ENCODE measurements around the gene FRMD1. TPM values are rescaled to one million over a fixed set of nuclear protein-coding genes. Genes with fewer than 3 reads are reported as not detected.

The FRMD1 gene
- polyA plus RNA-seq, 3 donors: 16.9 to 31.2 (median 28.4) TPM

- DNase-seq: no peak
These were observed 65.6 kb downstream of the FRMD1 start for GRCh38 chr6:168013250-168013915.

DNA sequence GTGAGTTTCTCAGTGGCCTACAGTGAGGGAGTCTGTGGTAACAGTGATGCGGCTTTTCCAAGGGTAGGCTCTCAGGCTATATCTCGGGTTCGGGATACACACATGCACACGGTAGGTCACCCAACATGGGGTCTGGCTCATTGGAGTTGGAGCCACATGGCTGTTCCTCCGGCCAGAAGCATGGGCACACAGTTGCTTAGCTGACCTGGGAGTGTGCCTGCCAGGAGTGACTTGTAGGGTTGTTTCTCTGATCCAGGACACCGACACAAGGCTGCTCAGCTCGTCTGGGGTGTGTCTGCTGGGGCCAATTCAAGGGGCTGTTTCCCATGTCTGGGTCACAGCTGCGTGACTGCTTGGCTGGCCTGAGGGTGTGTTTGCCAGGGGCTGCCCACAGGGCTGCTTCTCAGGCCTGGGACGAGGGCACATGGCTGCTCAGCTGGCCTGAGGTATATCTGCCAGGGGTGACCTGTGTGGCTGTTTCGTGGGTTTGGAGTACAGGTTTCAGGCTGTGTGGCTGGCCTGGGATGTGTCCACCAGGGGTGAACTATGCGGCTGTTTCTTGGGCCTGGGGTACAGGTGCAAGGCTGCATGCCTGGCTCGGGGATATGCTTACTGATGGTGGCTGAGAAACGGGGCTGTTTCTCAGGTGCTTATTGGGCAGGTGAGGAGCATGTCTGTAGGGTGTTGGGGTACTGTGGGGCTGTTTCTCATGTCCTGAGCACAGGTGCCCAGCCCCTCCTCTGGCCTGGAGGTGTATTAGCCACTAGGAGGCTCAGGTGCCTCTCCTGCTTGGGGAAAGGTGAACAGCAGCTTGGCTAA lies 66.4 kb downstream of the FRMD1 start:
- DNase-seq: no peak

DNA sequence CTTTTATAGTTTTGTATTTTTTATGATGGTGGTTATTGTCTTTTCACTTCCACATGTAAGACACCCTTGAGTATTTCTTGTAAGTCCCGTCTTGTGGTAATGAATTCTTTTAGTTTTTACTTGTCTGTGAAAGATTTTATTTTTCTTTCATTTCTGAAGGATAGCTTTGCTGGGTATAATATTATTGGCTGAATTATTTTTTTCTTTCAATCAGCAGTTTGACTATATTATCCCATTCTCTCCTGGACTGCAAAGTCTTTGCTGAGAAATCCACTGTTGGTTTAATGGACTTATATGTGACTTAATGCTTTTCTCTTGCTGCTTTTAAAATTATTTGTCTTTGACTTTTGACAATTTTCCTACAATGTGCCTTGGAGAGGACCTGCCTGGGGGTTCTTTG lies 67.7 kb downstream of the FRMD1 start:
- no peak for DNase-seq

- no peak for DNase-seq
These were observed 69.7 kb downstream of the FRMD1 start for GRCh38 chr6:168009331-168009730.

DNA sequence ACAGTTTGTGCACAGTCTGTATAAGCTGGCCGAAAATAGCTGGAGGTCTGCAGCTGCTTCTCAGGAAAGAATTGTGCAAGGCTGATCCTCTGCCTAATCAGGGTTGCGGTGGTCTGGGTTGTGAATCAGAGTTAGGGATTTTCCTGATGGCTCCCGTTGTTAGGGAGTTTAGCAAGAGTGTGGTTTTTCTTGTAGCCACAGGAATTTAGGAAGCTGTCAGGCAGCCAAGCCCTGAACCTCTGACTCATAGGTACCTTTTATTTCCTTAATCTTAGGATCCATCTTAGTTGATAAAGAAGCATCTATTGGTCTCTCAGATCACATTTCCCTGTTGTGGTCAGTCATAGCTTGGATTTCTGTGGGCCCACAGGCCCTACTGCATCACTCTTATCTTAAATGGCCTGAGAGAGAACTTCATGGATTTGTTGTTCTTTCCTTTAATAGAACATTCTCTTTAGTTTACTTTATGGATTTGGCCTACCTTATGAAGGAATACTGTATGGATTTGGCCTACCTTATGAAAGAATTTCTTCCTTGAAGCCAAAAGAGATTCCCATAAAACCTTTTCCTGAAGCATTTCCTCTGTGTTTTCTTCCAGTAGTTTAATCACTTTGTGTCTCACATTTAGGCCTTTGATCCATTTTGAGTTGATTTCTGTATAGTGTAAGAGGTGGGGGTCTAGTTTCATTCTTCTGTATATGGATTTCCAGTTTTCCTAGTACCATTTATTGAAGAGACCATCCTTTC lies 71.2 kb downstream of the FRMD1 start:
- no peak for DNase-seq

DNA sequence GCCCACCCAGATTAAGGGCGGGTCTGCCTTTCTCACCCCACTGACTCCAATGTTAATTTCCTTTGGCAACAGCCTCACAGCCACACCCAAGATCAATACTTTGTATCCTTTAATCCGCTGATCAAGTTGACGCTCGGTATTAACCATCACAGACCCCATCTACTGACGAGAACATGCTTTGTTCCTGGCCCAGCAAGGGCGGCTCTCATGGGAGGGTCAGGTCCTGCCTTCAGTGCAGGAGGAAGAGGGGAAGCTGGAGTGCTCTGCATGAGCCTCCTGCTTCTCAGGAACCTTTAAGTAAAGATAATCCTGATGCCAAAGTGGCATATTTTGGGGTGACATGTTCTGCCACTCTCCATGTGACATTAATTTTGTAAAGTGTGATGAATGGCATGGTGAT lies 73.2 kb downstream of the FRMD1 start:
- no peak for DNase-seq

DNA sequence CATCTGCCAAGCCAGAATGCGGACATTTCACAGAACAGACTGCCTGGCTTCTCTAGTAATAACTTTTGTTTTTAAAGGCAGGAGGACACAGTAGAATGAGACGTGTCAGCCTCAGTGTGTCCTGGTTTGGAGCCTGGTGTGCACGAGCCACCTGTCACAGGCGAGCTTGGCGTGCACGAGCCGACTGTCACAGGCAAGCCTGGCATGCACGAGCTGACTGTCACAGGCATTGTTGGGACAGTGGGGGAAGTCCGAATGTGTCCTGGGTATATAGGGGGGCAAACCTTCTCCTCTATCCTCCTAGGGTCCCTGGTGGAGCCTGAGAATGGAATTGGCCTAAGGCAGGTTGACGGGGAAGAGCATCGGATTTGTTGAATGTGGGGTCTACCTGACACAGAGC lies 74.1 kb downstream of the FRMD1 start:
- DNase-seq: no peak

DNA sequence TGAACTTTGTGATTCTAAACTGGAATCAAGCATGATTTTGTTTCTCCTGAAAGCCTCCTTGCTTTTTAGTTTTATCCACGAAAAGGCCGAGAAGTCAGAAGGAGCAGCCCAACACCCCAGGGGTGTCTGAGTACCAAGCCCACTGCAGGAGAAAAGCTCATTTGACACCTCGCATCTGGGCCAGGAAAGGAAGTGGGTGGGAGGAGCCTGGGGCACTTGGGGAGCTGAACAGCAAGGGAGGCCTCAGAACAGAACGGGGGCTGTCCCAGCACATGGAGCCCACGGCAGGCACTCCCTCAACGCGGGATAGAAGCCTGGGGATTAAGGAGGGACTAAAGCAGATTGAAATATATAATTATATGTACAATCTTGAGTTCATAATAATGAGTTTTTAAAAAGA lies 75.0 kb downstream of the FRMD1 start:
- DNase-seq: no peak

Other genes starting within 250 kb of the FRMD1 start
- gene KIF25, start 81.5 kb downstream of the FRMD1 start, polyA plus RNA-seq (ENCODE audit: insufficient read length in 3 of 3): under 1 TPM; 0.13 to 0.33 (median 0.25) TPM
- 10 to 100 TPM; 25.0 to 29.2 (median 28.7) TPM for gene DACT2, start 240.6 kb upstream of the FRMD1 start, polyA plus RNA-seq (ENCODE audit: insufficient read length in 3 of 3)

Data from renal pelvis (tissue), 4 donors.